GM19467 (cell line): ENCODE measurements around the gene PLK5.
"Not testable (repeated sequence)": the region's sequence is repeated elsewhere in the genome, so short reads cannot be mapped to it uniquely, and the experiment has no call there.

Experiments used
- ATAC-seq: cut with Tn5 transposase; IDR thresholded peaks from one replicate; pipeline ENCODE4 v1.9.1; 2021; ENCODE audit warnings: mild to moderate bottlenecking, moderate library complexity; ENCODE audit not compliant: unreplicated experiment

PLK5 gene

GRCh38 chr19:1491114-1491848, 32.6 kb upstream of the PLK5 start, which contains the start of gene REEP6:
Gene REEP6 (plus strand): TSS chr19:1491181. CDS start chr19:1491270, 89 bp downstream.
- ATAC-seq = no peak

GRCh38 chr19:1491849-1492170, 32.1 kb upstream of the PLK5 start:
- ATAC-seq = no peak

- no peak for ATAC-seq
These were observed 31.3 kb upstream of the PLK5 start for GRCh38 chr19:1492474-1493006.

- ATAC-seq = no peak
These were observed 29.6 kb upstream of the PLK5 start for GRCh38 chr19:1494115-1494815.

GRCh38 chr19:1495051-1495798, 28.7 kb upstream of the PLK5 start:
- no peak for ATAC-seq

GRCh38 chr19:1495799-1496713, 27.8 kb upstream of the PLK5 start:
- ATAC-seq = no peak

GRCh38 chr19:1496714-1497577, 26.9 kb upstream of the PLK5 start:
- ATAC-seq = no peak

- ATAC-seq = no peak
These were observed 26.2 kb upstream of the PLK5 start for GRCh38 chr19:1497578-1498235.

GRCh38 chr19:1499231-1499630, 24.6 kb upstream of the PLK5 start:
- ATAC-seq = not testable (repeated sequence)

GRCh38 chr19:1501200-1501595, 22.7 kb upstream of the PLK5 start:
- no peak for ATAC-seq

- ATAC-seq = no peak
These were observed 21.3 kb upstream of the PLK5 start for GRCh38 chr19:1502433-1503088.

GRCh38 chr19:1503089-1503924, 20.6 kb upstream of the PLK5 start:
- no peak for ATAC-seq

- no peak for ATAC-seq
These were observed 19.7 kb upstream of the PLK5 start for GRCh38 chr19:1503925-1504773.

- ATAC-seq = no peak
These were observed 18.9 kb upstream of the PLK5 start for GRCh38 chr19:1505012-1505411.

- ATAC-seq = no peak
These were observed 17.6 kb upstream of the PLK5 start for GRCh38 chr19:1505991-1506881.

GRCh38 chr19:1507192-1507660, 16.7 kb upstream of the PLK5 start:
- ATAC-seq = no peak
